Nephron (organoid): ENCODE results near the gene PCDH12.

Source experiments
- H3K27ac Mint-ChIP-seq, 3 experiments: 2 replicates each; pipeline ENCODE4 v1.8.0; 2020; ENCODE audit warnings: mixed read lengths in 3 of 3, mild to moderate bottlenecking in 2 of 3, moderate library complexity in 1 of 3
- H3K27me3 Mint-ChIP-seq: 2 replicates; pipeline ENCODE4 v1.8.0; 2021; ENCODE audit warnings: low read depth, mild to moderate bottlenecking, moderate library complexity, mixed read lengths
- H3K36me3 Mint-ChIP-seq: 2 replicates; pipeline ENCODE4 v1.8.0; 2020; ENCODE audit warnings: low read depth, mixed read lengths
- H3K4me1 Mint-ChIP-seq: 2 replicates; pipeline ENCODE4 v1.8.0; 2020; ENCODE audit warnings: mixed read lengths
- H3K4me3 Mint-ChIP-seq, 3 experiments: 2 replicates each; pipeline ENCODE4 v1.8.0; 2020; ENCODE audit warnings: mild to moderate bottlenecking in 3 of 3, mixed read lengths in 3 of 3, moderate library complexity in 2 of 3
- H3K9me3 Mint-ChIP-seq: 2 replicates; pipeline ENCODE4 v1.8.0; 2020; ENCODE audit warnings: mixed read lengths
- CTCF ChIP-seq, 3 experiments: fragments of 200-600 bp; sonication (generic); IDR thresholded peaks; one replicate each; pipeline ENCODE4 v1.5.0; 2021; ENCODE audit warnings: antibody characterized with exemption in 3 of 3; ENCODE audit not compliant: unreplicated experiment in 3 of 3

Gene PCDH12

DNA sequence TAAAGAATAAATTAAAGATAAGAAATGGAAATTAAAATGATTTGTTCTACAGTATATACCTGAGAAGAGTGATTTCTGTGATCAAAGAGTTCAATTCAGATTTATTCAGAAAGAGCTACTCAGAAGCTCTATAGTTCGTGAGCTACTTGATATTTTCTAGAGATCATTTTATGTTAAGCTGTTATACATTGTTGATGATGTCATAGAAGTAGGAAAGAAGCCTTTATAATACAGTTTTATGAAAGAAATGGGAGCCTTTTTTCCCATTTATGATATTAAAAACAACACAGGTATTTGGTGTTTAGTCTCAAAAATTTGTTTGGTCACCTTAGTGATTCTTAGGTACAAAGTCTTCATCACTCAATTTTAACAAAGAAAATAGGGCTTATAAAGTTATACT is 31.7 kb upstream of the PCDH12 start:
- H3K9me3 Mint-ChIP-seq: no peaks in the 10 kb centered on the region
- no peaks in the 10 kb centered on the region for H3K27me3 Mint-ChIP-seq
- H3K4me3 Mint-ChIP-seq: no peak overlapping the region
- H3K27ac Mint-ChIP-seq: no peak overlapping the region
- H3K36me3 Mint-ChIP-seq: peaks cover 56% of the 10 kb centered on the region
- no peak for TF ChIP-seq CTCF (IDR thresholded peaks at IDR 0.05; ENCODE audit: unreplicated experiment in 3 of 3)
- no peaks in the 10 kb centered on the region for H3K4me1 Mint-ChIP-seq

- TF ChIP-seq CTCF (IDR thresholded peaks at IDR 0.05; ENCODE audit: unreplicated experiment in 3 of 3): no peak
Observed at GRCh38 chr5:141986072-141986471, 28.1 kb upstream of the PCDH12 start.

DNA sequence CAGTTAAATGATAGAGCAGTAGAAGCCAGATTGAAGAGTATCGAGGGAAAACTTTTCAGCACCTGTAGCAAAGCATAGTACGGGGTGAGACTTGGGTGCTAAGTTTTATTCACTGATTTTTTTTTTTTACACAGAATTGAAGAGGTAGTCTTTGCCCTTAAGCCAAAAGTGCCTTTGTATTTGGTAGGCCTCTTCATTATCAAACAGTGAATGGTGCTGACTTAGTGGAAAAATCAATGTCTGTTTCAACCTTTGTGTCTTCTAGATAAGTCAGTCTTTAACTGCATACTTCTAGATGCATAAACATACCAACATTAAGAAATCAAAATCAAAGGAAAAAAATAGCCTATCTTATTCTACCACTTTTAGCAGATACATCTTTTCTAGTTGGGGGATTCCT is 24.6 kb upstream of the PCDH12 start:
- Mint-ChIP-seq H3K27ac (no peak overlapping the region), H3K4me1 (no peaks in the 10 kb centered on the region), H3K27me3 (no peaks in the 10 kb centered on the region), H3K4me3 (no peak overlapping the region), H3K9me3 (no peaks in the 10 kb centered on the region), H3K36me3 (peaks cover 80% of the 10 kb centered on the region)
- TF ChIP-seq CTCF (IDR thresholded peaks at IDR 0.05; ENCODE audit: unreplicated experiment in 3 of 3): no peak

More at GRCh38 chr5:141986072-141986471, 28.1 kb upstream of the PCDH12 start:
- H3K36me3 Mint-ChIP-seq: peaks cover 63% of the 10 kb centered on the region
- H3K4me1 Mint-ChIP-seq: no peaks in the 10 kb centered on the region
- H3K4me3 Mint-ChIP-seq: no peak overlapping the region
- no peaks in the 10 kb centered on the region for H3K9me3 Mint-ChIP-seq
- H3K27me3 Mint-ChIP-seq: no peaks in the 10 kb centered on the region
- no peak overlapping the region for H3K27ac Mint-ChIP-seq

GRCh38 chr5:141978389-141978788 is 20.4 kb upstream of the PCDH12 start:
- H3K4me3 Mint-ChIP-seq: no peak overlapping the region
- no peaks in the 10 kb centered on the region for H3K4me1 Mint-ChIP-seq
- no peak overlapping the region for H3K27ac Mint-ChIP-seq
- no peak for TF ChIP-seq CTCF (IDR thresholded peaks at IDR 0.05; ENCODE audit: unreplicated experiment in 3 of 3)
- peaks cover 78% of the 10 kb centered on the region for H3K36me3 Mint-ChIP-seq
- H3K9me3 Mint-ChIP-seq: no peaks in the 10 kb centered on the region
- no peaks in the 10 kb centered on the region for H3K27me3 Mint-ChIP-seq

DNA sequence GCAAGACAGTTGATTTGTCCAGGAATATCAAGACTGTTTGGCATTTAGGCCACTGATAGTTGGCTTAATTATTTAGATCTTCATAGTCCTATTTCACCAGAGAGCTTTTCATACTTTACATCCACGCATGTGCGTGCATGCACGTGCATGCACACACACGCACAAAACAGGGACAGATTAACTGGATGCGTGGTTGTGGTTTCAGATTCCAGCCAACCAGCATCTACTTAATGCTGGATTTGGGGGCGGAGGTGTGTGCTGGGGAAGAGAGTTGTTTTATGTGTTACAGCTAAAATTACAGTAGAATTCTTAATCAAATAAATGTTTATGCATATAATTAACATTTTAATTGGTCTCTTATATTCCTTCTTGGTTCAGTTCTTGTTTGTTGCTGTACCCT is 18.2 kb upstream of the PCDH12 start:
- H3K9me3 Mint-ChIP-seq: no peaks in the 10 kb centered on the region
- H3K27me3 Mint-ChIP-seq: no peaks in the 10 kb centered on the region
- no peak for TF ChIP-seq CTCF (IDR thresholded peaks at IDR 0.05; ENCODE audit: unreplicated experiment in 3 of 3)
- H3K27ac Mint-ChIP-seq: no peak overlapping the region
- H3K4me1 Mint-ChIP-seq: no peaks in the 10 kb centered on the region
- H3K4me3 Mint-ChIP-seq: no peak overlapping the region
- peaks cover 66% of the 10 kb centered on the region for H3K36me3 Mint-ChIP-seq

DNA sequence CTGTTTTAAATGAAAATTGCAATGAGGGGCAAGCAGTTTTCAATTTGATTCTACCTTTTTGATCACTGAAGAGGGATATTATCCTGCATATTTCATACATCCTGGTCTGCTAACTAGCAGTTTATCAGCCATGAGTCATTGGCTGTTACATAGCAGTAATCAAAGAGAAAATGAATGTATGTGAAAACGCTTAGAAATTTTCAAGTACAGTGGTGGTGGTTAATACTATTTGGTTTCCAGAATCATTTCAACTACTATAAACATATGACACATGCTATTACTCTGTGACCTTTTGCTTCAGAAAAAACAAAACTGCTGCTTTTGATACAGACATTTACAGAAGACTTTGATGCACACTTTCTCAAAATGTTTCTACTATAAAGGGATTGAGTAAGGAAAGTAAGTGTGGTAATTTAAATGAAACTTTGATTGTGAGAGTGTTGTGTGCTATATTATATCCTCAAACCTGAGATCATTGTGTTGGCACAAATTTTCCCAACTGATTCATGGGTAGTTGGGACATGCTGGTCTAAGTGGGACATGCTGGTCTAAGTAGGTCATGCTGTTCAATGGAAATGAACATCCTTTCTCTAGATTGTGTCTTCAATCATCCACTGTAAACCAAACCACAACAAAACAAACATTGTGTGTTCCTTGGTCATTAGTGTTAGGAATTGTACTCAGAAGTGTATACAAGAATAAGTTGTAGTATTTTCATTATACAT is 16.0 kb upstream of the PCDH12 start:
- peaks cover 56% of the 10 kb centered on the region for H3K36me3 Mint-ChIP-seq
- no peak overlapping the region for H3K4me3 Mint-ChIP-seq
- H3K9me3 Mint-ChIP-seq: no peaks in the 10 kb centered on the region
- TF ChIP-seq CTCF (IDR thresholded peaks at IDR 0.05; ENCODE audit: unreplicated experiment in 3 of 3): no peak
- H3K27me3 Mint-ChIP-seq: no peaks in the 10 kb centered on the region
- H3K27ac Mint-ChIP-seq: no peak overlapping the region
- peaks cover 17% of the 10 kb centered on the region for H3K4me1 Mint-ChIP-seq
